Smooth muscle cell of the brain vasculature (primary cell): ENCODE results near the gene CYYR1.

ENCODE experiments used
- DNase-seq: peaks from one replicate; pipeline ENCODE4 v3.0.0-alpha.2; 2012; ENCODE audit warnings: low read depth, low spot score

The CYYR1 gene

GRCh38 chr21:26437326-26438009, 135.6 kb downstream of the CYYR1 start:
- no peak for DNase-seq

- no peak for DNase-seq
Observed at GRCh38 chr21:26433386-26433785, 139.7 kb downstream of the CYYR1 start.

GRCh38 chr21:26432410-26432809, 140.7 kb downstream of the CYYR1 start:
- no peak for DNase-seq

- DNase-seq: no peak
Observed at GRCh38 chr21:26425576-26425975, 147.5 kb downstream of the CYYR1 start.

GRCh38 chr21:26423511-26423910, 149.6 kb downstream of the CYYR1 start:
- DNase-seq: no peak

- DNase-seq: no peak
Observed at GRCh38 chr21:26422706-26423105, 150.4 kb downstream of the CYYR1 start.

GRCh38 chr21:26422138-26422537, 150.9 kb downstream of the CYYR1 start:
- DNase-seq: no peak

- no peak for DNase-seq
Observed at GRCh38 chr21:26421724-26422123, 151.4 kb downstream of the CYYR1 start.
